Ovary (tissue), 9 donors: ENCODE results near the gene IGSF5. TPM values are rescaled to one million over a fixed set of nuclear protein-coding genes. Genes with fewer than 3 reads are reported as not detected.

ENCODE experiments used
- DNase-seq, 5 donors: peaks; one replicate each; pipeline ENCODE4 v3.0.0-alpha.2; 2019 to 2020
- H3K27ac ChIP-seq, 2 donors: fragments of 200-600 bp; one replicate each; pipeline versions ENCODE4 v1.5.1 to v1.8.0; 2019 to 2022
- H3K27me3 ChIP-seq: fragments of 200-600 bp; one replicate; pipeline ENCODE4 v1.8.0; 2022
- H3K36me3 ChIP-seq: fragments of 200-600 bp; sonication (generic); one replicate; pipeline ENCODE4 v1.5.1; 2019
- H3K4me1 ChIP-seq: one replicate; pipeline ENCODE4 v1.8.1; 2013; ENCODE audit warnings: mild to moderate bottlenecking, moderate library complexity; ENCODE audit not compliant: insufficient read depth
- H3K4me3 ChIP-seq: fragments of 200-600 bp; sonication (generic); one replicate; pipeline ENCODE4 v1.5.1; 2017
- H3K9me3 ChIP-seq, 2 donors: fragments of 200-600 bp in 1 of 2; sonication (generic) in 1 of 2; one replicate each; pipeline versions ENCODE4 v1.5.1 to v1.8.1; 2013 to 2019; ENCODE audit warnings: mild to moderate bottlenecking in 1 of 2, moderate library complexity in 1 of 2
- CTCF ChIP-seq, 3 donors: fragments of 450-650 bp in 2 of 3; fragments of 200-600 bp in 1 of 3; IDR thresholded peaks; one replicate each; pipeline versions ENCODE4 v1.5.1 to v1.8.0; 2016 to 2022; ENCODE audit warnings: antibody characterized with exemption in 3 of 3, mild to moderate bottlenecking in 1 of 3
- EP300 ChIP-seq: sonication (generic); formaldehyde crosslinking; IDR thresholded peaks from one replicate; pipeline ENCODE4 v1.6.1; 2017; ENCODE audit warnings: antibody characterized with exemption
- POLR2A ChIP-seq: fragments of 450-650 bp; IDR thresholded peaks from one replicate; pipeline ENCODE4 v1.6.1; 2017; ENCODE audit warnings: antibody characterized with exemption, mild to moderate bottlenecking, moderate library complexity
- WGBS, 3 donors: extraction: QIAGEN DNeasy Blood & Tissue Kit in 1 of 3; methylation state at CpG; one replicate each; pipeline versions ENCODE4 v1.1.5 to v1.1.7; 2013 to 2017; 5-methylcytosine and 5-hydroxymethylcytosine counted together
- intact Hi-C, 4 donors: fragments of 100-400 bp; cut with DNase I; formaldehyde crosslinking; loops; one replicate each; pipeline versions ENCODE4 v1.11.0 to v1.15.1; 2022 to 2023
- polyA plus RNA-seq, 2 donors: library from polyadenylated mRNA; stranded (reverse); fragments of 200-250 nt in 1 of 2; fragments of 350-450 nt in 1 of 2; fragmentation: Illumina TruSeq in 1 of 2; extraction: RNeasy Lipid Tissue Mini Kit (QIAGEN cat#74804) in 1 of 2; gene quantifications; one replicate each; pipeline ENCODE4 v1.2.3, GENCODE V29; 2013 to 2014
- total RNA-seq, 7 donors: library from RNA; depleted of rRNA in 2 of 7; stranded (reverse); fragments of >200 nt in 2 of 7; fragmentation: NEBNext Ultra II Directional in 3 of 7; extraction: Animal tissue kit (Norgen Biotek cat#: 25700) in 3 of 7; gene quantifications; one replicate each; pipeline versions ENCODE4 v1.1.0 to v1.2.4, GENCODE V29; 2016 to 2023
- donor health status: DM: no; HTN: no; CAD: no; lungs with moderate emphysema.
- donor health status: DM: no; HTN: no; CAD: no.
- donor health status: Bipolar disorder and iron deficiency.
- donor health status: DM: yes; HTN: yes; CAD: no.
- donor health status: DM: no; HTN: no; CAD: no.
- donor health status: DM: yes; HTN: yes; CAD: no.

Gene IGSF5
- total and polyA plus RNA-seq, 9 donors: 0.16 to 0.72 (median 0.45) TPM; not detected in 2

GRCh38 chr21:39727401-39728120 lies 17.4 kb upstream of the IGSF5 start:
- intact Hi-C loops: no loop called here
- no peak for DNase-seq
- Histone ChIP-seq H3K27ac (no peak overlapping the region), H3K36me3 (no peaks in the 10 kb centered on the region), H3K27me3 (no peaks in the 10 kb centered on the region), H3K9me3 (no peaks in the 10 kb centered on the region), H3K4me1 (no peaks in the 10 kb centered on the region), H3K4me3 (no peak overlapping the region)
- no peak for TF ChIP-seq CTCF (IDR thresholded peaks at IDR 0.05)
- no peak for TF ChIP-seq EP300
- no peak for TF ChIP-seq POLR2A
- WGBS, 3 donors: 85 to 90% (median 89%) methylated on average over 15 of the region's 15 CpGs

GRCh38 chr21:39728341-39728740 lies 16.6 kb upstream of the IGSF5 start:
- H3K4me3 ChIP-seq: no peak overlapping the region
- H3K36me3 ChIP-seq: no peaks in the 10 kb centered on the region
- intact Hi-C loops: no loop called here
- WGBS, 3 donors: 91 to 94% (median 92%) methylated on average over 6 of the region's 6 CpGs
- no peaks in the 10 kb centered on the region for H3K4me1 ChIP-seq
- no peak overlapping the region for H3K27ac ChIP-seq
- no peak for DNase-seq
- no peak for TF ChIP-seq CTCF (IDR thresholded peaks at IDR 0.05)
- no peak for TF ChIP-seq POLR2A
- TF ChIP-seq EP300: no peak
- H3K9me3 ChIP-seq: no peaks in the 10 kb centered on the region
- no peaks in the 10 kb centered on the region for H3K27me3 ChIP-seq

GRCh38 chr21:39730418-39731157 lies 14.4 kb upstream of the IGSF5 start:
- intact Hi-C loops: no loop called here
- TF ChIP-seq CTCF (IDR thresholded peaks at IDR 0.05) (no peak), POLR2A (no peak), EP300 (no peak)
- Histone ChIP-seq H3K36me3 (no peaks in the 10 kb centered on the region), H3K4me3 (no peak overlapping the region), H3K9me3 (no peaks in the 10 kb centered on the region), H3K4me1 (no peaks in the 10 kb centered on the region), H3K27ac (no peak overlapping the region), H3K27me3 (no peaks in the 10 kb centered on the region)
- DNase-seq: no peak
- 22 to 34% (median 25%) methylated on average over 13 of the region's 13 CpGs for WGBS, 3 donors

- Histone ChIP-seq H3K4me3 (no peak overlapping the region), H3K9me3 (no peaks in the 10 kb centered on the region), H3K4me1 (no peaks in the 10 kb centered on the region), H3K27me3 (no peaks in the 10 kb centered on the region), H3K36me3 (no peaks in the 10 kb centered on the region), H3K27ac (no peak overlapping the region)
- no peak for TF ChIP-seq CTCF (IDR thresholded peaks at IDR 0.05)
- TF ChIP-seq POLR2A: no peak
- TF ChIP-seq EP300: no peak
- intact Hi-C loops: no loop called here
- no peak for DNase-seq
- 86 to 90% (median 87%) methylated on average over 4 of the region's 4 CpGs for WGBS, 3 donors
These were observed 8.3 kb upstream of the IGSF5 start for GRCh38 chr21:39736716-39737115.
